Frontal cortex (tissue), 4 donors: ENCODE results near the gene WWOX. TPM values are rescaled to one million over a fixed set of nuclear protein-coding genes. Genes with fewer than 3 reads are reported as not detected.
"Not testable (repeated sequence)": the region's sequence is repeated elsewhere in the genome, so short reads cannot be mapped to it uniquely, and the experiment has no call there.

Source experiments
- DNase-seq, 2 donors: peaks; one replicate each; pipeline ENCODE4 v3.0.0; 2012; ENCODE audit warnings: low spot score in 2 of 2
- FAIRE-seq: peaks from 2 replicates; lab custom pipeline; 2012; peaks lifted over from hg19 to GRCh38; lab: Jason Lieb, UNC
- total RNA-seq: library from RNA; depleted of rRNA; stranded (reverse); fragments of >200 nt; gene quantifications from one replicate; pipeline ENCODE4 v1.2.3, GENCODE V29; 2014
- donor health status: control.
- donor health status: control.
- donor health status: control.

Gene WWOX
- total RNA-seq, 1 donor from 2014 or later = 17.1 TPM

- DNase-seq (no peak), FAIRE-seq (no peak)
Observed at GRCh38 chr16:78597809-78598570, 498.5 kb downstream of the WWOX start.

- no peak for FAIRE-seq
- DNase-seq = no peak
Observed at GRCh38 chr16:78599271-78599670, 499.8 kb downstream of the WWOX start.

- FAIRE-seq, DNase-seq: not testable (repeated sequence)
Observed at GRCh38 chr16:78604423-78605062, 505.1 kb downstream of the WWOX start.

GRCh38 chr16:78605548-78606101 lies 506.2 kb downstream of the WWOX start:
- DNase-seq (no peak), FAIRE-seq (no peak)

- FAIRE-seq (no peak), DNase-seq (no peak)
Observed at GRCh38 chr16:78606545-78606944, 507.1 kb downstream of the WWOX start.

- peak; percentile 94 for FAIRE-seq
- no peak for DNase-seq
Observed at GRCh38 chr16:78607022-78607421, 507.6 kb downstream of the WWOX start.

- DNase-seq = no peak
- FAIRE-seq = no peak
Observed at GRCh38 chr16:78607465-78607864, 508.0 kb downstream of the WWOX start.

- FAIRE-seq (no peak), DNase-seq (no peak)
Observed at GRCh38 chr16:78608305-78608776, 508.9 kb downstream of the WWOX start.

GRCh38 chr16:78609402-78610274 lies 510.2 kb downstream of the WWOX start:
- no peak for FAIRE-seq
- no peak for DNase-seq

GRCh38 chr16:78611318-78611717 lies 511.9 kb downstream of the WWOX start:
- DNase-seq = no peak
- no peak for FAIRE-seq

GRCh38 chr16:78619811-78620210 lies 520.4 kb downstream of the WWOX start:
- no peak for FAIRE-seq

GRCh38 chr16:78620291-78620690 lies 520.8 kb downstream of the WWOX start:
- DNase-seq (no peak), FAIRE-seq (no peak)

More at GRCh38 chr16:78619811-78620210, 520.4 kb downstream of the WWOX start:
- DNase-seq = no peak

- no peak for FAIRE-seq
- no peak for DNase-seq
Observed at GRCh38 chr16:78623796-78624195, 524.3 kb downstream of the WWOX start.

- DNase-seq (no peak), FAIRE-seq (no peak)
Observed at GRCh38 chr16:78624366-78624765, 524.9 kb downstream of the WWOX start.

- no peak for DNase-seq
Observed at GRCh38 chr16:78628461-78629045, 529.1 kb downstream of the WWOX start.

GRCh38 chr16:78629173-78629572 lies 529.7 kb downstream of the WWOX start:
- FAIRE-seq (no peak), DNase-seq (no peak)

More at GRCh38 chr16:78628461-78629045, 529.1 kb downstream of the WWOX start:
- no peak for FAIRE-seq

GRCh38 chr16:78630102-78630501 lies 530.6 kb downstream of the WWOX start:
- no peak for DNase-seq

GRCh38 chr16:78633551-78633950 lies 534.1 kb downstream of the WWOX start:
- FAIRE-seq (no peak), DNase-seq (no peak)

More at GRCh38 chr16:78630102-78630501, 530.6 kb downstream of the WWOX start:
- FAIRE-seq = no peak

GRCh38 chr16:78635807-78636206 lies 536.4 kb downstream of the WWOX start:
- FAIRE-seq (no peak), DNase-seq (no peak)

- FAIRE-seq = no peak
Observed at GRCh38 chr16:78638371-78638770, 538.9 kb downstream of the WWOX start.

More at GRCh38 chr16:78638371-78638770, 538.9 kb downstream of the WWOX start:
- DNase-seq = no peak
